IgD-negative memory B cell (primary cell): ENCODE data around the gene MORN2. TPM values are rescaled to one million over a fixed set of nuclear protein-coding genes. Genes with fewer than 3 reads are reported as not detected.
A peak's percentile ranks its signal among the peaks of the same experiment; 100 is the strongest.

Source experiments
- H3K27ac Mint-ChIP-seq, 3 donors: one replicate each; pipeline ENCODE4 v1.8.0; 2020 to 2022; ENCODE audit warnings: mild to moderate bottlenecking in 3 of 3, mixed read lengths in 3 of 3, moderate library complexity in 1 of 3
- H3K27me3 Mint-ChIP-seq: one replicate; pipeline ENCODE4 v1.8.0; 2021; ENCODE audit warnings: mixed read lengths
- H3K36me3 Mint-ChIP-seq: one replicate; pipeline ENCODE4 v1.8.0; 2020; ENCODE audit warnings: mild to moderate bottlenecking, mixed read lengths
- H3K4me1 Mint-ChIP-seq, 3 donors: one replicate each; pipeline ENCODE4 v1.8.0; 2020 to 2022; ENCODE audit warnings: mixed read lengths in 3 of 3, mild to moderate bottlenecking in 1 of 3
- H3K4me3 Mint-ChIP-seq, 4 donors: one replicate each; pipeline ENCODE4 v1.8.0; 2020 to 2022; ENCODE audit warnings: mild to moderate bottlenecking in 4 of 4, mixed read lengths in 4 of 4, moderate library complexity in 3 of 4
- H3K9me3 Mint-ChIP-seq, 3 donors: one replicate each; pipeline ENCODE4 v1.8.0; 2020 to 2021; ENCODE audit warnings: mixed read lengths in 3 of 3, mild to moderate bottlenecking in 1 of 3
- polyA plus RNA-seq: library from polyadenylated mRNA; unstranded; fragments of 300-500 nt; fragmentation: Illumina TruSeq; gene quantifications from one replicate; pipeline ENCODE4 v1.2.3, GENCODE V29; 2021

MORN2 gene
- polyA plus RNA-seq, 1 donor from 2014 or later, result 5.1 TPM

- peaks cover 16 to 24% (median 21%) of the 10 kb centered on the region in 3 donors for H3K4me1 Mint-ChIP-seq
- H3K27me3 Mint-ChIP-seq, result no peaks in the 10 kb centered on the region
- H3K9me3 Mint-ChIP-seq, result peaks cover 3 to 16% (median 12%) of the 10 kb centered on the region in 3 donors
- peaks cover 13% of the 10 kb centered on the region for H3K36me3 Mint-ChIP-seq
- H3K4me3 Mint-ChIP-seq, result peak overlapping the region in 1 of 4 donors; percentile 43
- no peak overlapping the region for H3K27ac Mint-ChIP-seq
Measured at GRCh38 chr2:38873763-38874162, 2.0 kb upstream of the MORN2 start.

GRCh38 chr2:38875227-38875575 is 575 bp upstream of the MORN2 start:
- Mint-ChIP-seq H3K27me3 (no peaks in the 10 kb centered on the region), H3K36me3 (peaks cover 4% of the 10 kb centered on the region), H3K9me3 (peaks cover 3 to 7% (median 6%) of the 10 kb centered on the region in 3 donors), H3K27ac (peak overlapping the region; percentile 72 to 92 (median 91)), H3K4me1 (peaks cover 15 to 23% (median 21%) of the 10 kb centered on the region in 3 donors), H3K4me3 (peak overlapping the region; percentile 96 to 98 (median 98))

DNA sequence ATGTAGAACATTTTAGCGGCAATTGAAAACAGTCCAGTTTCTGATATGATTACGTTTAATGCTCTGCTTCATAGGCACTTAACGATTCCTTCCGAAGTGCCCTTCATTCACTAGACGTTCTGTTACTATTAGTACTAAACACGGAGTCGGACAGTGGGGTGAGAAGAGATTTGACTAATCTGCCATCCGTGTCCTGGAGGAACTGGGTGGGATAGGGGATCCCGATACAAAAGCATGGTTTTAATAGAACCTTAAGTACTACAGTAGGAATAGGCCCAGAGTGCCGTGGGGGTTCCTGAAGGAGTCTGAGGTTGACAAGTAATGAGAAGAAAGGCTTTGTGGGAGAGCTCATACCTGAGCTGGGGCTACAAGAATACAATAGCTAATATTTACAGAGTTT is 631 bp downstream of the MORN2 start:
- Mint-ChIP-seq H3K27me3 (no peaks in the 10 kb centered on the region), H3K9me3 (peaks cover 3 to 6% (median 5%) of the 10 kb centered on the region in 3 donors), H3K4me1 (peaks cover 15 to 23% (median 21%) of the 10 kb centered on the region in 3 donors), H3K27ac (peak overlapping the region in 1 of 3 donors; percentile 72), H3K36me3 (peaks cover 4% of the 10 kb centered on the region), H3K4me3 (peak overlapping the region; percentile 96 to 98 (median 98))

GRCh38 chr2:38886063-38886462 is 10.3 kb downstream of the MORN2 start:
- Mint-ChIP-seq H3K4me1 (no peaks in the 10 kb centered on the region), H3K27me3 (no peaks in the 10 kb centered on the region), H3K4me3 (no peak overlapping the region), H3K27ac (no peak overlapping the region), H3K36me3 (peaks cover 6% of the 10 kb centered on the region), H3K9me3 (no peaks in the 10 kb centered on the region)

GRCh38 chr2:38887347-38887746 is 11.6 kb downstream of the MORN2 start:
- H3K36me3 Mint-ChIP-seq, result peaks cover 6% of the 10 kb centered on the region

GRCh38 chr2:38887902-38888554 is 12.3 kb downstream of the MORN2 start:
- Mint-ChIP-seq H3K36me3 (peaks cover 6% of the 10 kb centered on the region), H3K9me3 (no peaks in the 10 kb centered on the region), H3K27me3 (no peaks in the 10 kb centered on the region), H3K4me1 (no peaks in the 10 kb centered on the region), H3K27ac (no peak overlapping the region), H3K4me3 (no peak overlapping the region)

More at GRCh38 chr2:38887347-38887746, 11.6 kb downstream of the MORN2 start:
- H3K4me3 Mint-ChIP-seq, result no peak overlapping the region
- H3K4me1 Mint-ChIP-seq, result no peaks in the 10 kb centered on the region
- H3K27me3 Mint-ChIP-seq, result no peaks in the 10 kb centered on the region
- no peaks in the 10 kb centered on the region for H3K9me3 Mint-ChIP-seq
- no peak overlapping the region for H3K27ac Mint-ChIP-seq

DNA sequence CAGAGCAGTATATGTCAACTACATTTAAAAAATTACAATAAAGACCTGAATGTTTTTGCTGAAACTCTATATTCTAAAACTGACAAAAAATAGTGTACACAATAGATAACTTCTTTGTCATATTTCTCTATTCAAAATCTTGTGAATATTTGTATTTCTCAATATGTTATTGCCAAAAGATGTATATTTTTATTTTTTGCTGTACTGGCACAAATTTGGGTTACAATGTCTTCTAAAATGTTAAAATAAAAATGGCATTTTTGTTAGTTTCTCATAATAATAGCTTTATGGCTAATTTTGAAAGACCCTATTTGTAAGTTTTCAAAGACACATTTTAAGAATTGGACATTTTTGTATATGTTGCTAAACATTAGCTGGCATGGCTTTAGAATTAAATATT is 13.3 kb downstream of the MORN2 start:
- H3K27me3 Mint-ChIP-seq, result no peaks in the 10 kb centered on the region
- no peaks in the 10 kb centered on the region for H3K4me1 Mint-ChIP-seq
- no peaks in the 10 kb centered on the region for H3K9me3 Mint-ChIP-seq
- no peak overlapping the region for H3K27ac Mint-ChIP-seq
- H3K36me3 Mint-ChIP-seq, result peaks cover 6% of the 10 kb centered on the region
- H3K4me3 Mint-ChIP-seq, result no peak overlapping the region

DNA sequence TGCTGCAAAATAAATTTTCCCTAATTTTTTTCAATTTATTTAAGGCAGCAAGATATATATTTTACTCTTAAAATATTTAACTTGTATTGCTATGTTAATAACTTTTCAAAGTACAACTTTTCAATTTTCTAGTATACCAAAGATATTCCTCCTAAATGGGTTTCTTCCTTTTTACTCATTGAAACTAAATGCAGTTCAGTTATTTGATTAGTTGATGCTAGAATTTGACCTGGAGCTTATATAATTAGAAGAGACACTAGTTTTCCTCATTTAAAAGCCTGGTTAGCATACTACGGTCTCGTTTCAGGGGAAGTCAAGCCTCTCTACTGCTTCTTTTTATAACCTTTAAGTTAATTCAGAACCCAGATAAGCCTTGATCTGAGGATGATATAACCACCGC is 13.8 kb downstream of the MORN2 start, which contains the start of gene ARHGEF33:
ARHGEF33 (plus strand) TSS at position 301 of the 400 bp plus-strand sequence. CDS start 29,573 bp downstream, outside the sequence.
- H3K4me3 Mint-ChIP-seq, result no peak within 1 kb of the TSS
- H3K4me1 Mint-ChIP-seq, result no peaks in the 10 kb centered on the region
- no peaks in the 10 kb centered on the region for H3K27me3 Mint-ChIP-seq
- no peak within 1 kb of the TSS for H3K27ac Mint-ChIP-seq
- H3K9me3 Mint-ChIP-seq, result no peaks in the 10 kb centered on the region
- peaks cover 4% of the 10 kb centered on the region for H3K36me3 Mint-ChIP-seq

DNA sequence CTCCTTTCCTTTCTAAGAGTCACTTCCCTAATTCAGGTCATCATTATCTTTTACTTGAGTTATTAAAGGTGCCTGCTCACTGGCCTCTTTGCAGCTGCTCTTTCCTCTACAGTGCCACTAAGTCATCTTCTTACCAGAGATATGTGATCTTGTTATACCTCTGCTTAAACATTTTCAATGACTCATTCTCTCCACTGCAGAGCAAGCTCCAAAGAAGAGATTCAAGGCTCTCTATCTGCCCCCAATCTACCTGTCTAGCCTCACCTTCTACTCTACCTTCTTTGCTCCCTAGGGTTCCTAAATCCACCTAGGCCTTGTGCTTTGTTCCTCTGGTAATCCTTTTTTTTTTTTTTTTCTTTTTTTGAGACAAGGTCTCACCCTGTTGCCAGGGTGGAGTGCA is 17.0 kb downstream of the MORN2 start:
- Mint-ChIP-seq H3K9me3 (no peaks in the 10 kb centered on the region), H3K4me1 (no peaks in the 10 kb centered on the region), H3K27ac (peak overlapping the region in 1 of 3 donors; percentile 51), H3K4me3 (no peak overlapping the region), H3K27me3 (no peaks in the 10 kb centered on the region), H3K36me3 (peaks cover 1% of the 10 kb centered on the region)

DNA sequence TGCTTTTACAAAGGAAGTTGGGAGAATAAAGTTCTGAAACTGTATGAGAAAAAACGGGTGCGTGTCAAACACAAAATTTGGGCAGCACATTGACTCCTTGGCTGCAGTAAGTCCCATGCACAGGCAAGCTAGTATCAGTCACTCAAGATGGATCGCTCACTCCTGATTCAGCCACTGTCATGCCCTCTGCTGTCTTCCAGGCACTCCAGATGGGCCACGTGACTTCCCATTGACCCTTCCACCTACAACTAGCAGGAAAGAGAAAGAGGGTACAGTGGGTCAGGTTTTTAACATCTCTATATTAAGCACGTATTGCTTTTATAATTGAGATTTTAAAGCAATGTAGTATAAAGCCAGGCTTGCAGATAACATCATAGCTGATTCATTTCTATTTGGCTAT is 22.5 kb downstream of the MORN2 start:
- Mint-ChIP-seq H3K4me1 (no peaks in the 10 kb centered on the region), H3K4me3 (no peak overlapping the region), H3K27me3 (no peaks in the 10 kb centered on the region), H3K36me3 (no peaks in the 10 kb centered on the region), H3K27ac (no peak overlapping the region), H3K9me3 (no peaks in the 10 kb centered on the region)

- no peak overlapping the region for H3K27ac Mint-ChIP-seq
- no peaks in the 10 kb centered on the region for H3K27me3 Mint-ChIP-seq
- no peak overlapping the region for H3K4me3 Mint-ChIP-seq
- no peaks in the 10 kb centered on the region for H3K4me1 Mint-ChIP-seq
- H3K36me3 Mint-ChIP-seq, result no peaks in the 10 kb centered on the region
- H3K9me3 Mint-ChIP-seq, result no peaks in the 10 kb centered on the region
Measured at GRCh38 chr2:38900726-38901125, 24.9 kb downstream of the MORN2 start.

GRCh38 chr2:38905251-38905650 is 29.5 kb downstream of the MORN2 start:
- H3K36me3 Mint-ChIP-seq, result no peaks in the 10 kb centered on the region
- no peaks in the 10 kb centered on the region for H3K9me3 Mint-ChIP-seq
- peaks cover 0 to 3% (median 0%) of the 10 kb centered on the region in 3 donors for H3K4me1 Mint-ChIP-seq
- H3K27me3 Mint-ChIP-seq, result no peaks in the 10 kb centered on the region
- H3K4me3 Mint-ChIP-seq, result no peak overlapping the region
- H3K27ac Mint-ChIP-seq, result no peak overlapping the region

DNA sequence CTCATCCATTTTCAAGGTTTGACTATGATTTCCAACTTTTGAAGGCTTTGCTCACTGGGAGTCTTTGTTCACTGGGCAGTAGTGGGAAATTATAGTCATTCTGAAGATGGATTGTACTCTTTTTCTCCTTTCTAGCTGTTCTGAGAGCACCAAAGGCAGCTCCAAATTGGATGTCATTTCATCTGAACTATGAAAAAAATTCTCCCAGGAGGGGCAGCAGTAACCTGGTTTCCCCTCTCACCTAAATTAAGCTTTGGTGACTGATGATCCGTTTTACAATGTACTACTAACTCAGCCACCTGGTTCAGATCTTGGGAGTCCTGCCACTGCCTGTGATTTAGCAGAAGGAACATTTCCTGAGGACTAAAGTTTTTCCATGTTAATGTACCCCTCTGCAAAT is 31.5 kb downstream of the MORN2 start:
- Mint-ChIP-seq H3K4me3 (no peak overlapping the region), H3K27ac (peak overlapping the region in 1 of 3 donors; percentile 20), H3K27me3 (no peaks in the 10 kb centered on the region), H3K9me3 (no peaks in the 10 kb centered on the region), H3K36me3 (no peaks in the 10 kb centered on the region), H3K4me1 (peaks cover 0 to 3% (median 0%) of the 10 kb centered on the region in 3 donors)

DNA sequence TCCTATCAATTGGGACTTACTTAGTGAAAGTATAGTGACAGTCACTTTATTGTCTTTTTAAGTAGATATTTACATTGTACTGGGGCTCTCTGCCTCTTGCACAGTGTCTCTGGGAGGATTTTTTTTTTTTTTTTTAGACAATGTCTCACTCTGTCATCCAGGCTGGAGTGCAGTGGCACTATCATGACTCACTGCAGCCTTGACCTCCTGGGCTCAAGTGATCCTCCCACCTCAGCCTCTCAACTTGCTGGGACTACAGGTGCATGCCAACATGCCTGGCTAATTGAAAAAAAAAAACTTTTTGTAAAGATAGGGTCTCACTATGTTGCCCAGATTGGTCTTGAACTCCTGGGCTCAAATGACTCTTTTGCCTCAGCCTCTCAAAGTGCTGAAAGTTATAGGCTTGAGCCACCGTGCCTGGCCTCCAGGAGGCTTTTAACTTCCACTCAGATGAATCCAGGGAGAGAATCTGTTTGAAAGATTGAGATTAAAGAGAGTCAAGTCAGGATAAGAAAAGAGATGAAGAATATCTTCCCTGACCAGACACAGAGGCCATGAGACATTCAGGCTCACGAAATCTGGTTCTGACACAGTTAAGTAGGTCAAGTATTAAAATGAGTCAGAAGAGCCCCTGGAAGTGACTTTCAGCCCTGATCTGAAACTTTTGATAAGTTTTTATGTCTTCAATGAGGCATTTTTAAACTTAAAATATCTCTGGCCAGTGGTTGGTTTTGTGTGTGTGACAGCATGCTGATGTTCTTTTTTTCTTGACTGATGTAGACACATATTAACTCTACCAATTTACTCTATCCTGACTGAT is 32.2 kb downstream of the MORN2 start:
- Mint-ChIP-seq H3K36me3 (no peaks in the 10 kb centered on the region), H3K27ac (no peak overlapping the region), H3K4me3 (no peak overlapping the region), H3K9me3 (no peaks in the 10 kb centered on the region), H3K4me1 (peaks cover 0 to 3% (median 0%) of the 10 kb centered on the region in 3 donors), H3K27me3 (no peaks in the 10 kb centered on the region)

GRCh38 chr2:38909872-38910271 is 34.1 kb downstream of the MORN2 start:
- Mint-ChIP-seq H3K27me3 (no peaks in the 10 kb centered on the region), H3K36me3 (no peaks in the 10 kb centered on the region)

More at GRCh38 chr2:38909872-38910271, 34.1 kb downstream of the MORN2 start:
- Mint-ChIP-seq H3K4me1 (peaks cover 0 to 3% (median 0%) of the 10 kb centered on the region in 3 donors), H3K9me3 (no peaks in the 10 kb centered on the region), H3K4me3 (no peak overlapping the region), H3K27ac (no peak overlapping the region)
